ENCODE results near the gene WDR55.

- TF ChIP-seq, protein P1, sequence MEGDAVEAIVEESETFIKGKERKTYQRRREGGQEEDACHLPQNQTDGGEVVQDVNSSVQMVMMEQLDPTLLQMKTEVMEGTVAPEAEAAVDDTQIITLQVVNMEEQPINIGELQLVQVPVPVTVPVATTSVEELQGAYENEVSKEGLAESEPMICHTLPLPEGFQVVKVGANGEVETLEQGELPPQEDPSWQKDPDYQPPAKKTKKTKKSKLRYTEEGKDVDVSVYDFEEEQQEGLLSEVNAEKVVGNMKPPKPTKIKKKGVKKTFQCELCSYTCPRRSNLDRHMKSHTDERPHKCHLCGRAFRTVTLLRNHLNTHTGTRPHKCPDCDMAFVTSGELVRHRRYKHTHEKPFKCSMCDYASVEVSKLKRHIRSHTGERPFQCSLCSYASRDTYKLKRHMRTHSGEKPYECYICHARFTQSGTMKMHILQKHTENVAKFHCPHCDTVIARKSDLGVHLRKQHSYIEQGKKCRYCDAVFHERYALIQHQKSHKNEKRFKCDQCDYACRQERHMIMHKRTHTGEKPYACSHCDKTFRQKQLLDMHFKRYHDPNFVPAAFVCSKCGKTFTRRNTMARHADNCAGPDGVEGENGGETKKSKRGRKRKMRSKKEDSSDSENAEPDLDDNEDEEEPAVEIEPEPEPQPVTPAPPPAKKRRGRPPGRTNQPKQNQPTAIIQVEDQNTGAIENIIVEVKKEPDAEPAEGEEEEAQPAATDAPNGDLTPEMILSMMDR (IDR thresholded peaks at IDR 0.05): no peak
- no peak for TF ChIP-seq POLR2A (IDR thresholded peaks at IDR 0.05)
Observed at GRCh38 chr5:140674629-140675028, 9.9 kb downstream of the WDR55 start.
